Sigmoid colon (tissue), 7 donors: ENCODE results near the gene INTS6L. TPM values are rescaled to one million over a fixed set of nuclear protein-coding genes. Genes with fewer than 3 reads are reported as not detected.

ENCODE experiments used
- DNase-seq: peaks from one replicate; pipeline ENCODE4 v3.0.0-alpha.2; 2019
- H3K27ac ChIP-seq, 4 donors: fragments of 200-600 bp; sonication (generic); one replicate each; pipeline ENCODE4 v1.5.1; 2016 to 2019; ENCODE audit warnings: mild to moderate bottlenecking in 1 of 4
- H3K27me3 ChIP-seq, 3 donors: fragments of 200-600 bp; sonication (generic); one replicate each; pipeline ENCODE4 v1.5.1; 2019; ENCODE audit warnings: mild to moderate bottlenecking in 1 of 3
- H3K36me3 ChIP-seq, 4 donors: fragments of 200-600 bp; sonication (generic); one replicate each; pipeline ENCODE4 v1.5.1; 2016 to 2019
- H3K4me1 ChIP-seq, 4 donors: fragments of 200-600 bp; sonication (generic); one replicate each; pipeline ENCODE4 v1.5.1; 2017 to 2019
- H3K4me3 ChIP-seq, 4 donors: fragments of 200-600 bp; sonication (generic); one replicate each; pipeline ENCODE4 v1.5.1; 2017 to 2019; ENCODE audit warnings: mild to moderate bottlenecking in 2 of 4, moderate library complexity in 1 of 4
- H3K9me3 ChIP-seq, 4 donors: fragments of 200-600 bp in 3 of 4; sonication (generic) in 3 of 4; one replicate each; pipeline versions ENCODE4 v1.5.1 to v1.6.1; 2013 to 2019
- CTCF ChIP-seq, 4 experiments: fragments of 450-650 bp in 3 of 4; fragments of 200-600 bp in 1 of 4; IDR thresholded peaks; one replicate each; pipeline ENCODE4 v1.5.1; 2016 to 2019; ENCODE audit warnings: antibody characterized with exemption in 4 of 4, mild to moderate bottlenecking in 3 of 4, moderate library complexity in 2 of 4
- EP300 ChIP-seq, 4 donors: sonication (generic); formaldehyde crosslinking; IDR thresholded peaks; one replicate each; pipeline ENCODE4 v1.6.1; 2017; ENCODE audit warnings: antibody characterized with exemption in 4 of 4
- POLR2A ChIP-seq, 2 donors: fragments of 450-650 bp; IDR thresholded peaks; one replicate each; pipeline ENCODE4 v1.6.1; 2016; ENCODE audit warnings: antibody characterized with exemption in 2 of 2, mild to moderate bottlenecking in 2 of 2, moderate library complexity in 2 of 2
- POLR2AphosphoS5 ChIP-seq, 4 donors: sonication (generic); formaldehyde crosslinking; IDR thresholded peaks; one replicate each; pipeline ENCODE4 v1.6.1; 2017; ENCODE audit warnings: antibody characterized with exemption in 4 of 4
- WGBS, 2 donors: extraction: QIAGEN DNeasy Blood & Tissue Kit; methylation state at CpG; one replicate each; pipeline ENCODE4 v1.1.7; 2013; 5-methylcytosine and 5-hydroxymethylcytosine counted together
- intact Hi-C: fragments of 100-400 bp; cut with DNase I; formaldehyde crosslinking; loops from one replicate; pipeline ENCODE4 v1.15.1; 2023
- polyA plus RNA-seq, 3 donors: library from polyadenylated mRNA; stranded (reverse); fragments of 200-250 nt; gene quantifications; one replicate each; pipeline ENCODE4 v1.2.3, GENCODE V29; 2013
- total RNA-seq, 4 donors: library from RNA; depleted of rRNA; stranded (reverse); fragments of >200 nt; gene quantifications; one replicate each; pipeline ENCODE4 v1.1.0, GENCODE V29; 2016
- donor health status: healthy with polysubstance abuse.
- donor health status: Bipolar disorder and iron deficiency.
- donor health status: healthy.

The INTS6L gene
- total and polyA plus RNA-seq, 7 donors = 2.3 to 10.5 (median 8.7) TPM

GRCh38 chrX:135530097-135530496 lies 9.6 kb downstream of the INTS6L start:
- no peak overlapping the region for H3K4me3 ChIP-seq
- H3K36me3 ChIP-seq = no peaks in the 10 kb centered on the region
- H3K27me3 ChIP-seq = no peaks in the 10 kb centered on the region
- no peak for DNase-seq
- no peak overlapping the region for H3K27ac ChIP-seq
- no peaks in the 10 kb centered on the region for H3K4me1 ChIP-seq
- intact Hi-C loops = no loop called here
- TF ChIP-seq EP300 (IDR thresholded peaks at IDR 0.05) (no peak), POLR2A (IDR thresholded peaks at IDR 0.05) (no peak), POLR2AphosphoS5 (IDR thresholded peaks at IDR 0.05) (no peak), CTCF (IDR thresholded peaks at IDR 0.05) (no peak)
- no peaks in the 10 kb centered on the region for H3K9me3 ChIP-seq
- WGBS, 2 donors = 100% methylated on average over 1 of the region's 1 CpG

GRCh38 chrX:135531813-135532212 lies 11.4 kb downstream of the INTS6L start:
- no peak for DNase-seq
- TF ChIP-seq EP300 (IDR thresholded peaks at IDR 0.05) (no peak), POLR2A (IDR thresholded peaks at IDR 0.05) (no peak)
- H3K4me3 ChIP-seq = no peak overlapping the region
- H3K36me3 ChIP-seq = no peaks in the 10 kb centered on the region
- WGBS, 2 donors = 36 to 60% methylated on average over 1 of the region's 1 CpG
- H3K27ac ChIP-seq = no peak overlapping the region
- intact Hi-C loops = no loop called here
- no peaks in the 10 kb centered on the region for H3K9me3 ChIP-seq
- H3K4me1 ChIP-seq = peaks cover 0 to 7% (median 0%) of the 10 kb centered on the region in 4 donors
- H3K27me3 ChIP-seq = no peaks in the 10 kb centered on the region

- Histone ChIP-seq H3K36me3 (no peaks in the 10 kb centered on the region), H3K27ac (no peak overlapping the region), H3K27me3 (no peaks in the 10 kb centered on the region), H3K4me1 (peaks cover 0 to 7% (median 0%) of the 10 kb centered on the region in 4 donors), H3K4me3 (no peak overlapping the region), H3K9me3 (no peaks in the 10 kb centered on the region)
- TF ChIP-seq EP300 (IDR thresholded peaks at IDR 0.05) (no peak), CTCF (IDR thresholded peaks at IDR 0.05) (no peak), POLR2A (IDR thresholded peaks at IDR 0.05) (no peak), POLR2AphosphoS5 (IDR thresholded peaks at IDR 0.05) (no peak)
- no peak for DNase-seq
- 17 to 49% methylated on average over 1 of the region's 1 CpG for WGBS, 2 donors
- intact Hi-C loops = no loop called here
Measured at GRCh38 chrX:135535077-135535940, 14.8 kb downstream of the INTS6L start.

GRCh38 chrX:135536877-135537276 lies 16.4 kb downstream of the INTS6L start:
- intact Hi-C loops = no loop called here
- Histone ChIP-seq H3K27me3 (no peaks in the 10 kb centered on the region), H3K9me3 (no peaks in the 10 kb centered on the region), H3K4me3 (no peak overlapping the region), H3K36me3 (no peaks in the 10 kb centered on the region), H3K27ac (no peak overlapping the region), H3K4me1 (peaks cover 0 to 7% (median 0%) of the 10 kb centered on the region in 4 donors)
- TF ChIP-seq CTCF (IDR thresholded peaks at IDR 0.05) (no peak), POLR2A (IDR thresholded peaks at IDR 0.05) (no peak), EP300 (IDR thresholded peaks at IDR 0.05) (no peak), POLR2AphosphoS5 (IDR thresholded peaks at IDR 0.05) (no peak)
- no peak for DNase-seq

- TF ChIP-seq CTCF (IDR thresholded peaks at IDR 0.05) = no peak
- TF ChIP-seq POLR2A (IDR thresholded peaks at IDR 0.05) = no peak
- TF ChIP-seq POLR2AphosphoS5 (IDR thresholded peaks at IDR 0.05) = no peak
- TF ChIP-seq EP300 (IDR thresholded peaks at IDR 0.05) = no peak
- Histone ChIP-seq H3K27ac (no peak overlapping the region), H3K4me1 (no peaks in the 10 kb centered on the region), H3K36me3 (no peaks in the 10 kb centered on the region), H3K4me3 (no peak overlapping the region), H3K9me3 (no peaks in the 10 kb centered on the region), H3K27me3 (no peaks in the 10 kb centered on the region)
- 60 to 92% methylated on average over 1 of the region's 1 CpG for WGBS, 2 donors
- intact Hi-C loops = no loop called here
- no peak for DNase-seq
Measured at GRCh38 chrX:135541351-135541750, 20.9 kb downstream of the INTS6L start.
